WI38 (cell line): ENCODE data around the gene BRSK2.

Experiments
- H3K4me3 ChIP-seq: 2 replicates; pipeline ENCODE4 v1.5.1; 2011; ENCODE audit warnings: low read depth, mild to moderate bottlenecking, control low read depth, low read length
- TF ChIP-seq, protein P1 (sequence below): IDR thresholded peaks from 2 replicates; pipeline ENCODE4 v1.5.1; 2012; ENCODE audit warnings: low read depth, mild to moderate bottlenecking, control low read depth, low read length

BRSK2 gene

GRCh38 chr11:1439341-1439740, 49.6 kb downstream of the BRSK2 start:
- TF ChIP-seq, protein P1, sequence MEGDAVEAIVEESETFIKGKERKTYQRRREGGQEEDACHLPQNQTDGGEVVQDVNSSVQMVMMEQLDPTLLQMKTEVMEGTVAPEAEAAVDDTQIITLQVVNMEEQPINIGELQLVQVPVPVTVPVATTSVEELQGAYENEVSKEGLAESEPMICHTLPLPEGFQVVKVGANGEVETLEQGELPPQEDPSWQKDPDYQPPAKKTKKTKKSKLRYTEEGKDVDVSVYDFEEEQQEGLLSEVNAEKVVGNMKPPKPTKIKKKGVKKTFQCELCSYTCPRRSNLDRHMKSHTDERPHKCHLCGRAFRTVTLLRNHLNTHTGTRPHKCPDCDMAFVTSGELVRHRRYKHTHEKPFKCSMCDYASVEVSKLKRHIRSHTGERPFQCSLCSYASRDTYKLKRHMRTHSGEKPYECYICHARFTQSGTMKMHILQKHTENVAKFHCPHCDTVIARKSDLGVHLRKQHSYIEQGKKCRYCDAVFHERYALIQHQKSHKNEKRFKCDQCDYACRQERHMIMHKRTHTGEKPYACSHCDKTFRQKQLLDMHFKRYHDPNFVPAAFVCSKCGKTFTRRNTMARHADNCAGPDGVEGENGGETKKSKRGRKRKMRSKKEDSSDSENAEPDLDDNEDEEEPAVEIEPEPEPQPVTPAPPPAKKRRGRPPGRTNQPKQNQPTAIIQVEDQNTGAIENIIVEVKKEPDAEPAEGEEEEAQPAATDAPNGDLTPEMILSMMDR = no peak
- H3K4me3 ChIP-seq = no peak overlapping the region

DNA sequence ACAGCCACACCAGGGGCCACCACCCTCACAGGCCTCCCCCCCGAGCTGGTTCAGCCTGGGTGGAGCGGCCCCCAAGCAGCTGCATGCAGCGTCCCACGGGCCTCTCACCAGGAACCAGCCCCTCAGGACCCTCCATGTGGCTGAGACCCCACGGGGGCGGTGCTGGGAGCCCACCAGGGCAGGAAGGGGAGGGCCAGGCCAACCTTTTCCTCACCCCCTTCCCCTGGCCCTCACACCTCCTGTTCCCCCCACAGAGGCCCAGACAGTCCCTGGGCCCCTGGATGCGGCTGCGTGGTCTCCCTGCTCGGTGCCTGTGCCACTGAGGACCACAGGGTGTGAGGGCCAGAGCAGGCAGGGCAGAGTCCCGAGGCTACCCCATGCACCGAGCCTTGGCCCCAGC, 50.3 kb downstream of the BRSK2 start:
- TF ChIP-seq, protein P1 = no peak
- no peak overlapping the region for H3K4me3 ChIP-seq

DNA sequence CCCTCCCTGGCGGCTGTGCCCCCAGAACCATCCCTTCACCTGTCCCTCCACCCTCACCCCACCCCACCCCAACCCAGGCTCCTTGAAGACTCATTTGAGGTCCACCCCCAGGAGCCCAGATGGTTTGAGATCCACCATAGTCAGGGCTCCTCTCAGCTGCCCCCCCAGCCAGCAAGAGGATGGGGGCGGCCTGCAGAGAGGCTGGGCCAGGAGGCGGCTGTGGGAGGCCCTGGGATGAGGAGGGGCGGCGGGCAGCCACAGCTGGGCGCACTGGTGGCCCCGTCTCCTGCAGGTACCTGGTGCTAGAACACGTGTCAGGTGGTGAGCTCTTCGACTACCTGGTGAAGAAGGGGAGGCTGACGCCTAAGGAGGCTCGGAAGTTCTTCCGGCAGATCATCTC, 50.8 kb downstream of the BRSK2 start:
- TF ChIP-seq, protein P1 = no peak
- H3K4me3 ChIP-seq = no peak overlapping the region

DNA sequence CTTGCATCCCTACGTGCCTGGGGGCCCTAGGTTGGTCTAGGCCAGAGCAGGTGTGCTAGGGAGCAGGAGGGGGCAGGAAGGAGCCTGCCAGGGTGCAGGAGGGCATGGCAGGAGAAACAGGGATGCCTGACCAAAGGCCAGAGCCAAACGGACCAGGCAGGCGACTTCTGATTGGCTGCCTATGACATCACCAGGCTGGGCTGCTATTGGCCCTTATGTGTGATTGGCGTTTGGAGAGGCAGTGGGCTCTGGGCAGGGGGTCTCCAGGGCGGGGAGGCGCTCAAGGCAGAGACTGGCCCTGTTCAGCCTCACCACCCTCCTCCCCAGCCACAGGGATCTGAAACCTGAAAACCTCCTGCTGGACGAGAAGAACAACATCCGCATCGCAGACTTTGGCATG, 52.4 kb downstream of the BRSK2 start:
- TF ChIP-seq, protein P1 = no peak
- H3K4me3 ChIP-seq = no peak overlapping the region

DNA sequence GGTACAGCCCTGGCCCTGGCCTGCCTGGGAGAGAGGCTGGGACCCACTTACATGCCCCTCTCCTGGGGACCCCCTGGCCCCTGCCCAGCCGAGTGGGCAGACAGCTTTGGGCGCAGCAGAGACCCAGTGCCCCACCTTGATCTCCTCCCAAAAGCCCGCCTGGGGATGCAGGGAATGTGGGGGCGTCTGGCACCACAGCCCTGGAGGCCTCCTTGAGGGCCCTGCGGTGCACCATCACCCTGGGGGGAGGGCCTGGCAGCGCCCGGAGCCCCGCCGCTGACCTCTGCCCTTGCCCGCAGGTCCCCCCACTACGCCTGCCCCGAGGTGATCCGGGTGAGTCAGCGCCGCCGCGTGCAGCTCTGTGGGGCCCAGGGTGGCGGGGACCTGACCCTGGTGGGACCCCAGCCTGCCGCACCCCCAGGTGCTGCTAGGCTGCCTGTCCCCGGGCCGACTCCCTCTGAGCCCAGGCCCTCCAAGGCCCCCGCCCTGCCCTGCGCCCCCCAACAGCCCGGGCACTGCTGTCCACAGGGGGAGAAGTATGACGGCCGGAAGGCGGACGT, 53.2 kb downstream of the BRSK2 start:
- H3K4me3 ChIP-seq = no peak overlapping the region
- TF ChIP-seq, protein P1 = no peak

DNA sequence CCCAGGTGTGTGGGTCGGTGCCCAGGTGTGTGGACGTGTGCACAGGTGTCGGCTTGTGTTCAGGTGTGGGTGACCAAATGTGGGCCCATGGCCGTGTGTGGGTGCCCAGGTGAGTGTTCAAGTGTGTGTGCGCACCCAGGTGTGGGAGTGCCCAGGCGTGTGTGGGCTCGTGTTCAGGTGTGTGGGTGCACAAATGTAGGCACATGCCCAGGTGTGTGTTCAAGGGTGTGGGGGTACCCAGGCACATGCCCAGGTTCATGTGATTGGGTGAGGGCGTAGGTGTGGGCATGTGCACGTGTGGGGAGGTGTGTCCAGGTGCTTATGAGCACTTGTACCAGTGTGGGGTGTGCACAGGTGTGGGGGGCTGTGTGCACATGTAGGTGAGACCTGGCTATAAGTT, 54.0 kb downstream of the BRSK2 start:
- no peak overlapping the region for H3K4me3 ChIP-seq
- TF ChIP-seq, protein P1 = no peak

DNA sequence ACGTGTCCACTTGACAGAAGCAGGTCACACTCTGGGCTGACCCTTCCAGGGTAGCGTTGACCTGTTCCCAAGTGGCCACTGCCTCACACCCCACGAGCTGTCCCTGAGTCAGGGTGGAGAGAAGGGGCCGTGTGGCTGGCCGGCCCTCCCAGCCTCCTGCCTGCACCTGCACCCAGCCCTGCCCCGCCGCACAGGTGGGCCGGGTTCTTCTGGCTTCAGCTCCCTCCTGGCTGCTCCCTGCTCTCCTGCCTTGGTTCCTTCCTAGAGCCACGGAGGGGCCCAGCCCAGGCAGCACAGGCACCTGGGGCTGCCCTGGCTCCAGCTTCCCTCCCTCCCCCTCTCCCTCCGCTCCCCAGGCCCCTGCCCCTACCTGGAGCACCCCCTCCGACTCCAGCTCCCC, 54.6 kb downstream of the BRSK2 start:
- TF ChIP-seq, protein P1 = no peak
- no peak overlapping the region for H3K4me3 ChIP-seq
